SK-N-SH (cell line): ENCODE measurements around the gene NMBR. TPM values are rescaled to one million over a fixed set of nuclear protein-coding genes. Genes with fewer than 3 reads are reported as not detected.
"Not testable (repeated sequence)": the region's sequence is repeated elsewhere in the genome, so short reads cannot be mapped to it uniquely, and the experiment has no call there.

Experiments
- CTCF ChIA-PET: fragments of 300-600, 350-600 bp; formaldehyde crosslinking; extraction: SDS; loops from one replicate; lab custom pipeline; 2021; lab: Yijun Ruan, JAX
- POLR2A ChIA-PET: fragments of 350-600 bp; sonication (Branson Sonifier 250); formaldehyde crosslinking; extraction: SDS; loops from one replicate; lab custom pipeline; 2020; ENCODE audit warnings: antibody characterized with exemption, inconsistent platforms; lab: Yijun Ruan, JAX
- DNase-seq: peaks from one replicate; pipeline ENCODE4 v3.0.0; 2012
- H2AFZ ChIP-seq: fragments of 200-600 bp; sonication (generic); 2 replicates; pipeline ENCODE4 v1.8.1; 2016; ENCODE audit warnings: antibody characterized with exemption, mild to moderate bottlenecking, low read depth
- H3F3A ChIP-seq: fragments of 200-600 bp; sonication (generic); replicated peaks from 2 replicates; pipeline ENCODE3; 2016; ENCODE audit warnings: antibody characterized with exemption, mild to moderate bottlenecking; ENCODE audit not compliant: insufficient read depth
- H3K27ac ChIP-seq, 2 experiments: fragments of 200-500 bp in 1 of 2; fragments of 200-600 bp in 1 of 2; sonication (Bioruptor generic) in 1 of 2; sonication (generic), shearing (Covaris generic) in 1 of 2; 2 replicates each; pipeline versions ENCODE4 v1.5.1 to v1.6.1; 2014 to 2016; ENCODE audit warnings: low read depth in 2 of 2, inconsistent platforms in 1 of 2, low read length in 1 of 2, mild to moderate bottlenecking in 1 of 2, mixed read lengths in 1 of 2
- H3K27me3 ChIP-seq: fragments of 200-600 bp; sonication (generic), shearing (Covaris generic); 2 replicates; pipeline ENCODE4 v1.6.1; 2016; ENCODE audit warnings: mixed run types; ENCODE audit not compliant: insufficient read depth
- H3K36me3 ChIP-seq, 2 experiments: fragments of 200-500 bp in 1 of 2; fragments of 200-600 bp in 1 of 2; sonication (Bioruptor generic) in 1 of 2; sonication (generic) in 1 of 2; replicated peaks in 1 of 2; 2 replicates each; pipeline versions ENCODE3 to v1.5.1; 2014 to 2016; ENCODE audit warnings: low read length in 1 of 2, mild to moderate bottlenecking in 1 of 2; ENCODE audit not compliant: insufficient read depth in 2 of 2, control insufficient read depth in 1 of 2
- H3K4me1 ChIP-seq, 2 experiments: fragments of 200-500 bp in 1 of 2; fragments of 200-600 bp in 1 of 2; sonication (Bioruptor generic) in 1 of 2; sonication (generic), shearing (Covaris generic) in 1 of 2; 2 replicates each; pipeline versions ENCODE4 v1.5.1 to v1.6.1; 2014 to 2016; ENCODE audit warnings: low read depth in 1 of 2, low read length in 1 of 2, mixed run types in 1 of 2; ENCODE audit not compliant: insufficient read depth in 2 of 2, control insufficient read depth in 1 of 2
- H3K4me2 ChIP-seq: fragments of 200-600 bp; sonication (generic), shearing (Covaris generic); 2 replicates; pipeline ENCODE4 v1.6.1; 2017; ENCODE audit warnings: mixed run types
- H3K4me3 ChIP-seq, 2 experiments: fragments of 200-500 bp in 1 of 2; fragments of 200-600 bp in 1 of 2; sonication (Bioruptor generic) in 1 of 2; sonication (generic), shearing (Covaris generic) in 1 of 2; 2 replicates each; pipeline versions ENCODE4 v1.5.1 to v1.8.1; 2014 to 2016; ENCODE audit warnings: low read depth in 2 of 2, inconsistent platforms in 1 of 2, low read length in 1 of 2, mild to moderate bottlenecking in 1 of 2, mixed read lengths in 1 of 2, moderate library complexity in 1 of 2
- H3K79me2 ChIP-seq: fragments of 200-600 bp; sonication (generic); 2 replicates; pipeline ENCODE4 v1.8.1; 2017; ENCODE audit warnings: mild to moderate bottlenecking; ENCODE audit not compliant: insufficient read depth
- H3K9ac ChIP-seq: fragments of 200-600 bp; sonication (generic); 2 replicates; pipeline ENCODE4 v1.6.1; 2017; ENCODE audit warnings: mixed run types
- H3K9me2 ChIP-seq: fragments of 200-600 bp; sonication (generic); 2 replicates; pipeline ENCODE4 v1.6.1; 2017; ENCODE audit warnings: mixed run types
- H3K9me3 ChIP-seq: fragments of 200-600 bp; sonication (generic); 2 replicates; pipeline ENCODE4 v1.6.1; 2017; ENCODE audit warnings: mixed run types, mild to moderate bottlenecking, moderate library complexity
- H4K20me1 ChIP-seq: fragments of 200-600 bp; sonication (generic); 2 replicates; pipeline ENCODE4 v1.6.1; 2017; ENCODE audit warnings: mild to moderate bottlenecking, mixed run types; ENCODE audit not compliant: insufficient read depth
- ELF1 ChIP-seq: IDR thresholded peaks from 2 replicates; pipeline ENCODE4 v1.4.0; 2012
- GATA2 ChIP-seq: sonication (generic); formaldehyde crosslinking; IDR thresholded peaks from 2 replicates; pipeline ENCODE4 v1.5.0; 2020; ENCODE audit warnings: mild to moderate bottlenecking, missing genetic modification reagents
- RAD21 ChIP-seq: IDR thresholded peaks from 2 replicates; pipeline ENCODE4 v1.6.1; 2012; ENCODE audit warnings: mild to moderate bottlenecking, low read length
- RXRA ChIP-seq: IDR thresholded peaks from 2 replicates; pipeline ENCODE4 v1.4.0; 2012; ENCODE audit warnings: low read depth, mild to moderate bottlenecking, borderline replicate concordance
- TAF1 ChIP-seq: IDR thresholded peaks from 2 replicates; pipeline ENCODE4 v1.6.1; 2012; ENCODE audit warnings: low read depth, mild to moderate bottlenecking, low read length, moderate library complexity, borderline replicate concordance
- WGBS: methylation state at CpG from one replicate; pipeline ENCODE4 v1.1.6; 2017; ENCODE audit warnings: low lambda C conversion rate; 5-methylcytosine and 5-hydroxymethylcytosine counted together
- polyA plus RNA-seq, 3 experiments: library from polyadenylated mRNA; depleted of rRNA; stranded (reverse); fragments of >200 nt; gene quantifications; 2 replicates each; pipeline ENCODE4 v1.2.3, GENCODE V29; 2012
- TF ChIP-seq, protein P1 (sequence below): IDR thresholded peaks from 2 replicates; pipeline ENCODE4 v1.4.0; 2012; ENCODE audit warnings: low read depth, borderline replicate concordance
- TF ChIP-seq, protein P2 (sequence below): fragments of 200-600 bp; sonication (generic); IDR thresholded peaks from 2 replicates; pipeline ENCODE4 v1.6.1; 2017; ENCODE audit warnings: antibody characterized with exemption, mild to moderate bottlenecking, moderate library complexity

The NMBR gene
- polyA plus RNA-seq, 1 of the 3 experiments (the other 2 are of a cell fraction): not detected

DNA sequence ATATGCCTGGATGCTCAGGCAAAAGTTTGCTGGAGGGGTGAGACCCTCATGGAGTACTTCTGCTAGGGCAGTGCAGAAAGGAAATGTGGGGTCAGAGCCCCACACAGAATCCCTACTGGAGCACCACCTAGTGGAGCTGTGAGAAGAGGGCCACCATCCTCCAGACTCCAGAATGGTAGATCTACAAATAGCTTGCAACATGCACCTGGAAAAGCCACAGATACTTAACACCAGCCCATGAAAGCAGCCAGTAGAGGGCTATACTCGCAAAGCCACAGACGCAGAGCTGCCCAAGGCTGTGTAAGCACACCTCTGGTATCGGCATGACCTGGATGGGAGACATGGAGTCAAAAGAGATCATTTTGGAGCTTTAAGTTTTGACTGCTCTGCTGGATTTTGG lies 74.9 kb downstream of the NMBR start:
- Histone ChIP-seq H3K4me1 (no peaks in the 10 kb centered on the region; a peak in 1 of 4 replicates), H3K4me3 (no peak overlapping the region), H3K9me2 (no peaks in the 10 kb centered on the region), H3K4me2 (no peak overlapping the region), H4K20me1 (no peaks in the 10 kb centered on the region), H3K27ac (no peak overlapping the region), H3K9ac (no peak overlapping the region), H3K9me3 (no peaks in the 10 kb centered on the region), H2AFZ (no peak overlapping the region), H3F3A (no peaks in the 10 kb centered on the region), H3K36me3 (no peaks in the 10 kb centered on the region), H3K27me3 (no peaks in the 10 kb centered on the region), H3K79me2 (no peaks in the 10 kb centered on the region)
- WGBS: 9% methylated on average over 3 of the region's 3 CpGs
- no peak for DNase-seq
- ChIA-PET POLR2A (no interaction called here), CTCF (interaction anchor here (1.4 kb wide), 1 partner anchor 14 kb away, joined by 3 read pairs; no protein-coding TSS in a partner anchor)
- TF ChIP-seq RAD21 (no peak), TAF1 (no peak), ELF1 (no peak), RXRA (no peak)
- TF ChIP-seq, protein P1, sequence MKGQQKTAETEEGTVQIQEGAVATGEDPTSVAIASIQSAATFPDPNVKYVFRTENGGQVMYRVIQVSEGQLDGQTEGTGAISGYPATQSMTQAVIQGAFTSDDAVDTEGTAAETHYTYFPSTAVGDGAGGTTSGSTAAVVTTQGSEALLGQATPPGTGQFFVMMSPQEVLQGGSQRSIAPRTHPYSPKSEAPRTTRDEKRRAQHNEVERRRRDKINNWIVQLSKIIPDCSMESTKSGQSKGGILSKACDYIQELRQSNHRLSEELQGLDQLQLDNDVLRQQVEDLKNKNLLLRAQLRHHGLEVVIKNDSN: no peak
- TF ChIP-seq, protein P2, sequence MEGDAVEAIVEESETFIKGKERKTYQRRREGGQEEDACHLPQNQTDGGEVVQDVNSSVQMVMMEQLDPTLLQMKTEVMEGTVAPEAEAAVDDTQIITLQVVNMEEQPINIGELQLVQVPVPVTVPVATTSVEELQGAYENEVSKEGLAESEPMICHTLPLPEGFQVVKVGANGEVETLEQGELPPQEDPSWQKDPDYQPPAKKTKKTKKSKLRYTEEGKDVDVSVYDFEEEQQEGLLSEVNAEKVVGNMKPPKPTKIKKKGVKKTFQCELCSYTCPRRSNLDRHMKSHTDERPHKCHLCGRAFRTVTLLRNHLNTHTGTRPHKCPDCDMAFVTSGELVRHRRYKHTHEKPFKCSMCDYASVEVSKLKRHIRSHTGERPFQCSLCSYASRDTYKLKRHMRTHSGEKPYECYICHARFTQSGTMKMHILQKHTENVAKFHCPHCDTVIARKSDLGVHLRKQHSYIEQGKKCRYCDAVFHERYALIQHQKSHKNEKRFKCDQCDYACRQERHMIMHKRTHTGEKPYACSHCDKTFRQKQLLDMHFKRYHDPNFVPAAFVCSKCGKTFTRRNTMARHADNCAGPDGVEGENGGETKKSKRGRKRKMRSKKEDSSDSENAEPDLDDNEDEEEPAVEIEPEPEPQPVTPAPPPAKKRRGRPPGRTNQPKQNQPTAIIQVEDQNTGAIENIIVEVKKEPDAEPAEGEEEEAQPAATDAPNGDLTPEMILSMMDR: peak; percentile 31; the same call in 1 of the 2 replicates

DNA sequence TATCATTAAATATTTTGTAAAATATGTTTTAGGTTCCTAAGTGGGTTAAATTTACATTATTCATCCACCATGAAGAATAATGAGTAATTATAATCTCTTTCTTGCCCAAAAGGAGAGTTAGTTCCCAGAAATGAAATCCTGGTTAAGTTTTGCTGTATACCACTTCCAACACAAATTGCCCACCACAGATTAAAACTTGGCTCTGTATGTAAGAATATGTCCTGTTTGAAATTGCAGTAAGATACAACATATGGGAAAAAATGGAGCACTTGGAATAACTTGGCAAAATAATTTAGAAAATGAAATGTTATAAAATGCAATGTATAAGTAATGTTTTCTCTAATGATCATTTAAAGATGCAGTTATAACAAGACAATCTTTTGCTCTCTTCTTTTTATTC lies 78.5 kb downstream of the NMBR start:
- Histone ChIP-seq H3K4me1 (no peaks in the 10 kb centered on the region; a peak in 1 of 4 replicates), H3K4me2 (no peak overlapping the region), H4K20me1 (no peaks in the 10 kb centered on the region), H3K9ac (no peak overlapping the region), H3K27ac (no peak overlapping the region), H3K79me2 (no peaks in the 10 kb centered on the region), H3K9me3 (no peaks in the 10 kb centered on the region), H3K9me2 (no peaks in the 10 kb centered on the region), H3F3A (no peaks in the 10 kb centered on the region), H3K36me3 (no peaks in the 10 kb centered on the region), H3K4me3 (no peak overlapping the region), H3K27me3 (no peaks in the 10 kb centered on the region), H2AFZ (no peak overlapping the region)
- TF ChIP-seq GATA2 (CRISPR knock-in tag): no peak
- ChIA-PET CTCF (no interaction called here), POLR2A (no interaction called here)
- no peak for DNase-seq

DNA sequence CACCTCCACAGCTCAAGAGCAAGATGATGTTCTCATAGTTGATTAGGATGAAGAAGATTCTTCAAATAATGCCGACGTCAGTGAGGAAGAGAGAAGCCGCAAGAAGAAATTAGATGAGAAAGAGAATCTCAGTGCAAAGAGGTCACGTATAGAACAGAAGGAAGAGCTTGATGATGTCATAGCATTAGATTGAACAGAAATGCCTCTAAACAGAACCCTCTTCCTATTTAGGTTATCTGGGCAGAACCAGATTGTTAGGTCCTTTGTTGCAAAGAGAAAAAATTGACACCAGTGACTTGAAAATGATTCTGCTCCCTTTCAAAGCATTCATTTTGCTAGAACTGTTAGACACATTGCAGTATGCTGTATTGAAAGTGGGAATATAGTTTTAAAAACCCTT lies 84.1 kb downstream of the NMBR start:
- H3K36me3 ChIP-seq, CTCF ChIA-PET, H3K4me2 ChIP-seq, H3K4me3 ChIP-seq, H3K9ac ChIP-seq, H3K4me1 ChIP-seq, POLR2A ChIA-PET, H3K27ac ChIP-seq, H3K9me2 ChIP-seq, DNase-seq, H2AFZ ChIP-seq, H3K27me3 ChIP-seq, H3K79me2 ChIP-seq, H3K9me3 ChIP-seq, H4K20me1 ChIP-seq, H3F3A ChIP-seq: not testable (repeated sequence)
- 22% methylated on average over 4 of the region's 4 CpGs for WGBS
